ENCODE measurements around the gene TNKS1BP1. TPM values are rescaled to one million over a fixed set of nuclear protein-coding genes. Genes with fewer than 3 reads are reported as not detected.

Gene TNKS1BP1
- polyA plus RNA-seq, 2 of the 4 experiments (the other 2 are of a cell fraction): 35.0 to 53.1 TPM

DNA sequence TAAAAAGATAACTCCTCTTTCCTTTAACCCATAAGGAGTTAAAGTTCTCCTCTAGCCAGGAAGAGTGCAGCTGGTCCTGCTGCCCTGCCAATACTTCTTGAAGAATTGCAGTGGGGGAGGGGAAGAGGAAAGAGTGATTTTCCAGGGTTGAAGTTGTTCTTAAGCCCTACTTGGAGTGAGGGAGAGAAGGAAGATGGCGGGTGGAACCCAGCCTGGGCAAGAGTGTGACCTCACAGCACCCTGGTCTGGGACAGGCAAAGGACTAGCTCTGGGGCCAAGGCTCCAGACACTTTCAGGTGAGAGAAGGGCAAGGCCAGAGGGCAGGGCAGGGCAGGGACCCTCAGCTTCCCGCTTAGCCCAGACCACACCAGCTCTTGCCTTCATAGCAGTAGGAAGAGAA, 6.6 kb downstream of the TNKS1BP1 start:
- WGBS (ENCODE audit: missing lambda C conversion rate): 80% methylated on average over 2 of the region's 2 CpGs
- H3K4me3 ChIP-seq: no peak overlapping the region
- H3K9me3 ChIP-seq: no peaks in the 10 kb centered on the region
- ATAC-seq (no peak), DNase-seq (ENCODE audit: low read depth in 1 of 2, low spot score in 1 of 2) (no peak), FAIRE-seq (no peak)
- H3K4me2 ChIP-seq: no peak overlapping the region
- peaks cover 34% of the 10 kb centered on the region for H3K4me1 ChIP-seq
- POLR2A ChIA-PET: no interaction called here
- TF ChIP-seq SMC3 (IDR thresholded peaks at IDR 0.05): no peak
- TF ChIP-seq TFCP2L1 (CRISPR knock-in tag; IDR thresholded peaks at IDR 0.05): no peak
- TF ChIP-seq, protein P1, sequence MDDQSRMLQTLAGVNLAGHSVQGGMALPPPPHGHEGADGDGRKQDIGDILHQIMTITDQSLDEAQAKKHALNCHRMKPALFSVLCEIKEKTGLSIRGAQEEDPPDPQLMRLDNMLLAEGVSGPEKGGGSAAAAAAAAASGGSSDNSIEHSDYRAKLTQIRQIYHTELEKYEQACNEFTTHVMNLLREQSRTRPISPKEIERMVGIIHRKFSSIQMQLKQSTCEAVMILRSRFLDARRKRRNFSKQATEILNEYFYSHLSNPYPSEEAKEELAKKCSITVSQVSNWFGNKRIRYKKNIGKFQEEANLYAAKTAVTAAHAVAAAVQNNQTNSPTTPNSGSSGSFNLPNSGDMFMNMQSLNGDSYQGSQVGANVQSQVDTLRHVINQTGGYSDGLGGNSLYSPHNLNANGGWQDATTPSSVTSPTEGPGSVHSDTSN (IDR thresholded peaks at IDR 0.05): no peak
- no peak for TF ChIP-seq HOXB5 (CRISPR knock-in tag; IDR thresholded peaks at IDR 0.05)
- no peak for TF ChIP-seq JUNB (IDR thresholded peaks at IDR 0.05)
- 0 out of 6 replicates have a peak overlapping the region, but pooled peaks of 1 of the 2 experiments have one; percentile 2 for H3K27ac ChIP-seq
- CTCF ChIA-PET: interaction anchor here (0.7 to 1.2 kb wide), 4 partner anchors 10 to 1853 kb away, joined by 3 read pairs; no protein-coding TSS in a partner anchor

DNA sequence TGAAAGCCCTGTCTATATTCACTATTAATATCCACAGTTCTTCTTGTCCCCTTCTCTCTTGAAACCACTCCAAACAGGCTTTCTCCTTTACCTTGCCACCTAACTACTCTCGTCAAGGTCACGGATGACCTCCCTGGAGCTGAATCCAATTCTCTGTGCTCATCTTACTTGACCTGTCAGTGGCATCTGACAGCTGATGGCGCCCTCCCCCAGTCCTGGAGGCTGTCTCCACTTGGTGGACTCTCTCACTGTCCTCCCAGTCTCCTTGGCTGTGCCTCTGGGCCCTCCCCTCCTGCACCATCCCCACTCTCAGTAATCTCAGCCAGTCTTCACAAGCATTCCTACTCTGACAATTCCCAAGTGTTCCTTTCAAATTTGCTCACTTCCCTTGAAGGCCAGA, 8.7 kb downstream of the TNKS1BP1 start:
- H3K4me2 ChIP-seq: no peak overlapping the region
- ChIA-PET POLR2A (no interaction called here), CTCF (interaction anchor here (0.8 to 1.2 kb wide), 2 partner anchors 67 to 211 kb away, joined by 4 read pairs; no protein-coding TSS in a partner anchor)
- no peak overlapping the region for H3K27ac ChIP-seq
- H3K9me3 ChIP-seq: no peaks in the 10 kb centered on the region
- H3K4me3 ChIP-seq: no peak overlapping the region
- TF ChIP-seq EHMT2 (IDR thresholded peaks at IDR 0.05; ENCODE audit: low read depth) (no peak), POLR2AphosphoS2 (conservative IDR thresholded peaks at IDR 0.05; ENCODE audit: low read length) (no peak), ZNF302 (CRISPR knock-in tag; IDR thresholded peaks at IDR 0.05) (no peak), CHD2 (IDR thresholded peaks at IDR 0.05; ENCODE audit: low read length, partially characterized antibody) (no peak), MYC (IDR thresholded peaks at IDR 0.05; ENCODE audit: borderline replicate concordance, low read length) (no peak), RAD21 (conservative IDR thresholded peaks at IDR 0.05 in 1 of 2, IDR thresholded peaks at IDR 0.05 in 1 of 2) (no peak), FOSL2 (IDR thresholded peaks at IDR 0.05) (no peak), FOSL2 (CRISPR knock-in tag; IDR thresholded peaks at IDR 0.05) (no peak), RCOR1 (IDR thresholded peaks at IDR 0.05; ENCODE audit: low read depth, low read length) (no peak), PHF8 (IDR thresholded peaks at IDR 0.05; ENCODE audit: borderline replicate concordance, low read depth) (no peak), JUN (IDR thresholded peaks at IDR 0.05) (no peak), POLR2A (IDR thresholded peaks at IDR 0.05; ENCODE audit: low read length) (no peak), TP53 (CRISPR knock-in tag; IDR thresholded peaks at IDR 0.05) (no peak)
- TF ChIP-seq, protein P2, sequence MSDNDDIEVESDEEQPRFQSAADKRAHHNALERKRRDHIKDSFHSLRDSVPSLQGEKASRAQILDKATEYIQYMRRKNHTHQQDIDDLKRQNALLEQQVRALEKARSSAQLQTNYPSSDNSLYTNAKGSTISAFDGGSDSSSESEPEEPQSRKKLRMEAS (IDR thresholded peaks at IDR 0.05): no peak
- TF ChIP-seq, protein P3, sequence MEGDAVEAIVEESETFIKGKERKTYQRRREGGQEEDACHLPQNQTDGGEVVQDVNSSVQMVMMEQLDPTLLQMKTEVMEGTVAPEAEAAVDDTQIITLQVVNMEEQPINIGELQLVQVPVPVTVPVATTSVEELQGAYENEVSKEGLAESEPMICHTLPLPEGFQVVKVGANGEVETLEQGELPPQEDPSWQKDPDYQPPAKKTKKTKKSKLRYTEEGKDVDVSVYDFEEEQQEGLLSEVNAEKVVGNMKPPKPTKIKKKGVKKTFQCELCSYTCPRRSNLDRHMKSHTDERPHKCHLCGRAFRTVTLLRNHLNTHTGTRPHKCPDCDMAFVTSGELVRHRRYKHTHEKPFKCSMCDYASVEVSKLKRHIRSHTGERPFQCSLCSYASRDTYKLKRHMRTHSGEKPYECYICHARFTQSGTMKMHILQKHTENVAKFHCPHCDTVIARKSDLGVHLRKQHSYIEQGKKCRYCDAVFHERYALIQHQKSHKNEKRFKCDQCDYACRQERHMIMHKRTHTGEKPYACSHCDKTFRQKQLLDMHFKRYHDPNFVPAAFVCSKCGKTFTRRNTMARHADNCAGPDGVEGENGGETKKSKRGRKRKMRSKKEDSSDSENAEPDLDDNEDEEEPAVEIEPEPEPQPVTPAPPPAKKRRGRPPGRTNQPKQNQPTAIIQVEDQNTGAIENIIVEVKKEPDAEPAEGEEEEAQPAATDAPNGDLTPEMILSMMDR (IDR thresholded peaks at IDR 0.05): no peak
- TF ChIP-seq, protein P4, sequence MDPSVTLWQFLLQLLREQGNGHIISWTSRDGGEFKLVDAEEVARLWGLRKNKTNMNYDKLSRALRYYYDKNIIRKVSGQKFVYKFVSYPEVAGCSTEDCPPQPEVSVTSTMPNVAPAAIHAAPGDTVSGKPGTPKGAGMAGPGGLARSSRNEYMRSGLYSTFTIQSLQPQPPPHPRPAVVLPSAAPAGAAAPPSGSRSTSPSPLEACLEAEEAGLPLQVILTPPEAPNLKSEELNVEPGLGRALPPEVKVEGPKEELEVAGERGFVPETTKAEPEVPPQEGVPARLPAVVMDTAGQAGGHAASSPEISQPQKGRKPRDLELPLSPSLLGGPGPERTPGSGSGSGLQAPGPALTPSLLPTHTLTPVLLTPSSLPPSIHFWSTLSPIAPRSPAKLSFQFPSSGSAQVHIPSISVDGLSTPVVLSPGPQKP (IDR thresholded peaks at IDR 0.05; ENCODE audit: low read depth, low read length): no peak
- TF ChIP-seq, protein P5, sequence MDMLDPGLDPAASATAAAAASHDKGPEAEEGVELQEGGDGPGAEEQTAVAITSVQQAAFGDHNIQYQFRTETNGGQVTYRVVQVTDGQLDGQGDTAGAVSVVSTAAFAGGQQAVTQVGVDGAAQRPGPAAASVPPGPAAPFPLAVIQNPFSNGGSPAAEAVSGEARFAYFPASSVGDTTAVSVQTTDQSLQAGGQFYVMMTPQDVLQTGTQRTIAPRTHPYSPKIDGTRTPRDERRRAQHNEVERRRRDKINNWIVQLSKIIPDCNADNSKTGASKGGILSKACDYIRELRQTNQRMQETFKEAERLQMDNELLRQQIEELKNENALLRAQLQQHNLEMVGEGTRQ (IDR thresholded peaks at IDR 0.05): no peak
- WGBS (ENCODE audit: missing lambda C conversion rate): 90% methylated on average over 3 of the region's 3 CpGs
- FAIRE-seq (no peak), DNase-seq (ENCODE audit: low read depth in 1 of 2, low spot score in 1 of 2) (no peak), ATAC-seq (no peak)
- peaks cover 31% of the 10 kb centered on the region for H3K4me1 ChIP-seq

All from A549 (cell line).